ENCODE data around the gene BICC1. TPM values are rescaled to one million over a fixed set of nuclear protein-coding genes. Genes with fewer than 3 reads are reported as not detected.

The BICC1 gene
- total RNA-seq, 1 donor from 2014 or later, result 41.0 TPM

GRCh38 chr10:58772758-58773157, 260.1 kb downstream of the BICC1 start:
- H3K4me3 Mint-ChIP-seq (ENCODE audit: unreplicated experiment), result no peak overlapping the region

GRCh38 chr10:58773341-58773740, 260.7 kb downstream of the BICC1 start:
- no peak for TF ChIP-seq CTCF (IDR thresholded peaks at IDR 0.05)
- DNase-seq (ENCODE audit: extremely low spot score, unreplicated experiment), result no peak
- Mint-ChIP-seq H3K9me3 (ENCODE audit: unreplicated experiment) (no peaks in the 10 kb centered on the region), H3K27ac (ENCODE audit: unreplicated experiment) (peak overlapping the region; percentile 42), H3K4me1 (ENCODE audit: unreplicated experiment) (peaks cover 49% of the 10 kb centered on the region), H3K36me3 (ENCODE audit: unreplicated experiment) (peaks cover 3% of the 10 kb centered on the region), H3K4me3 (ENCODE audit: unreplicated experiment) (no peak overlapping the region), H3K27me3 (ENCODE audit: unreplicated experiment) (no peaks in the 10 kb centered on the region)

More at GRCh38 chr10:58772758-58773157, 260.1 kb downstream of the BICC1 start:
- Mint-ChIP-seq H3K4me1 (ENCODE audit: unreplicated experiment) (peaks cover 48% of the 10 kb centered on the region), H3K9me3 (ENCODE audit: unreplicated experiment) (peaks cover 3% of the 10 kb centered on the region), H3K27ac (ENCODE audit: unreplicated experiment) (no peak overlapping the region), H3K36me3 (ENCODE audit: unreplicated experiment) (peaks cover 6% of the 10 kb centered on the region), H3K27me3 (ENCODE audit: unreplicated experiment) (no peaks in the 10 kb centered on the region)
- no peak for TF ChIP-seq CTCF (IDR thresholded peaks at IDR 0.05)
- no peak for DNase-seq (ENCODE audit: extremely low spot score, unreplicated experiment)

GRCh38 chr10:58773944-58774343, 261.3 kb downstream of the BICC1 start:
- H3K4me1 Mint-ChIP-seq (ENCODE audit: unreplicated experiment), result peaks cover 51% of the 10 kb centered on the region
- H3K4me3 Mint-ChIP-seq (ENCODE audit: unreplicated experiment), result no peak overlapping the region
- no peaks in the 10 kb centered on the region for H3K36me3 Mint-ChIP-seq (ENCODE audit: unreplicated experiment)
- no peaks in the 10 kb centered on the region for H3K27me3 Mint-ChIP-seq (ENCODE audit: unreplicated experiment)
- no peak for TF ChIP-seq CTCF (IDR thresholded peaks at IDR 0.05)
- H3K27ac Mint-ChIP-seq (ENCODE audit: unreplicated experiment), result peak overlapping the region; percentile 23
- H3K9me3 Mint-ChIP-seq (ENCODE audit: unreplicated experiment), result no peaks in the 10 kb centered on the region
- no peak for DNase-seq (ENCODE audit: extremely low spot score, unreplicated experiment)

- H3K27me3 Mint-ChIP-seq (ENCODE audit: unreplicated experiment), result no peaks in the 10 kb centered on the region
- peak overlapping the region; percentile 46 for H3K27ac Mint-ChIP-seq (ENCODE audit: unreplicated experiment)
- no peaks in the 10 kb centered on the region for H3K9me3 Mint-ChIP-seq (ENCODE audit: unreplicated experiment)
- H3K36me3 Mint-ChIP-seq (ENCODE audit: unreplicated experiment), result no peaks in the 10 kb centered on the region
- TF ChIP-seq CTCF (IDR thresholded peaks at IDR 0.05), result no peak
- H3K4me1 Mint-ChIP-seq (ENCODE audit: unreplicated experiment), result peaks cover 68% of the 10 kb centered on the region
- no peak for DNase-seq (ENCODE audit: extremely low spot score, unreplicated experiment)
- no peak overlapping the region for H3K4me3 Mint-ChIP-seq (ENCODE audit: unreplicated experiment)
Observed at GRCh38 chr10:58775960-58776567, 263.4 kb downstream of the BICC1 start.

GRCh38 chr10:58776568-58777318, 264.1 kb downstream of the BICC1 start:
- Mint-ChIP-seq H3K27ac (ENCODE audit: unreplicated experiment) (peak overlapping the region; percentile 46), H3K4me1 (ENCODE audit: unreplicated experiment) (peaks cover 69% of the 10 kb centered on the region), H3K9me3 (ENCODE audit: unreplicated experiment) (no peaks in the 10 kb centered on the region), H3K27me3 (ENCODE audit: unreplicated experiment) (no peaks in the 10 kb centered on the region), H3K36me3 (ENCODE audit: unreplicated experiment) (no peaks in the 10 kb centered on the region), H3K4me3 (ENCODE audit: unreplicated experiment) (no peak overlapping the region)
- DNase-seq (ENCODE audit: extremely low spot score, unreplicated experiment), result no peak
- no peak for TF ChIP-seq CTCF (IDR thresholded peaks at IDR 0.05)

Data from osteocyte (in vitro differentiated cells).